ENCODE measurements around the gene ARHGAP26. TPM values are rescaled to one million over a fixed set of nuclear protein-coding genes. Genes with fewer than 3 reads are reported as not detected.

The ARHGAP26 gene
- total and polyA plus RNA-seq, 9 donors = 1.9 to 47.1 (median 12.0) TPM

DNA sequence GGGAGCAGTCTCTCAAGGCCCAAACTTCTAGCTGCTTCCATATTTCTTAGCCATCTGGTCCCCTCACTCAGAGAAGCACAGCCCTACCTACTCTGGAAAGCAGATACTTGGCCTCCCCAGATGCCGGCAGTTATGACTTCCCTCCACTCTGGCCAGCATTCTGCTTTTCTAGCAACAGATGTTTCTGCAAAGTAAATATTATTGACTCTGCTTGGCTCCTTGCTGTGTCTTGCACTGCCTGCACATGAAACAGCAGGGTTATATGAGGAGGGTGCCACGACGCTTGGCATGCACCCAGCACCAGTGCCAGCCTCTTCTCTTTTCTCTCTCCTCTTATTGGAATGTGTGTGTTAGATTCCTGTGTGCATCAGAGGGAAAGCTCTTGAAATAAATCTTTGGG, 99.7 kb downstream of the ARHGAP26 start:
- no peak overlapping the region for H3K4me3 ChIP-seq
- H3K27me3 ChIP-seq = no peaks in the 10 kb centered on the region
- H3K9me3 ChIP-seq = no peaks in the 10 kb centered on the region
- intact Hi-C loops (cut with DNase I) = loop anchor here in 3 of 4 donors (5.0 to 10.0 kb wide), 3 partner anchors 98 to 265 kb away; partner anchors contain the start of gene ARHGAP26 (in 1 of the 3)
- peaks cover 5% of the 10 kb centered on the region for H3K4me1 ChIP-seq (ENCODE audit: insufficient read depth)
- H3K36me3 ChIP-seq = no peaks in the 10 kb centered on the region
- TF ChIP-seq EP300 (IDR thresholded peaks at IDR 0.05) = no peak
- TF ChIP-seq, protein P1, sequence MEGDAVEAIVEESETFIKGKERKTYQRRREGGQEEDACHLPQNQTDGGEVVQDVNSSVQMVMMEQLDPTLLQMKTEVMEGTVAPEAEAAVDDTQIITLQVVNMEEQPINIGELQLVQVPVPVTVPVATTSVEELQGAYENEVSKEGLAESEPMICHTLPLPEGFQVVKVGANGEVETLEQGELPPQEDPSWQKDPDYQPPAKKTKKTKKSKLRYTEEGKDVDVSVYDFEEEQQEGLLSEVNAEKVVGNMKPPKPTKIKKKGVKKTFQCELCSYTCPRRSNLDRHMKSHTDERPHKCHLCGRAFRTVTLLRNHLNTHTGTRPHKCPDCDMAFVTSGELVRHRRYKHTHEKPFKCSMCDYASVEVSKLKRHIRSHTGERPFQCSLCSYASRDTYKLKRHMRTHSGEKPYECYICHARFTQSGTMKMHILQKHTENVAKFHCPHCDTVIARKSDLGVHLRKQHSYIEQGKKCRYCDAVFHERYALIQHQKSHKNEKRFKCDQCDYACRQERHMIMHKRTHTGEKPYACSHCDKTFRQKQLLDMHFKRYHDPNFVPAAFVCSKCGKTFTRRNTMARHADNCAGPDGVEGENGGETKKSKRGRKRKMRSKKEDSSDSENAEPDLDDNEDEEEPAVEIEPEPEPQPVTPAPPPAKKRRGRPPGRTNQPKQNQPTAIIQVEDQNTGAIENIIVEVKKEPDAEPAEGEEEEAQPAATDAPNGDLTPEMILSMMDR (IDR thresholded peaks at IDR 0.05) = no peak
- TF ChIP-seq POLR2A (IDR thresholded peaks at IDR 0.05) = no peak
- WGBS, 3 donors = 10 to 17% (median 11%) methylated on average over 3 of the region's 3 CpGs
- peak in 2 of 5 donors; percentile 13 to 34 for DNase-seq
- no peak overlapping the region for H3K27ac ChIP-seq

DNA sequence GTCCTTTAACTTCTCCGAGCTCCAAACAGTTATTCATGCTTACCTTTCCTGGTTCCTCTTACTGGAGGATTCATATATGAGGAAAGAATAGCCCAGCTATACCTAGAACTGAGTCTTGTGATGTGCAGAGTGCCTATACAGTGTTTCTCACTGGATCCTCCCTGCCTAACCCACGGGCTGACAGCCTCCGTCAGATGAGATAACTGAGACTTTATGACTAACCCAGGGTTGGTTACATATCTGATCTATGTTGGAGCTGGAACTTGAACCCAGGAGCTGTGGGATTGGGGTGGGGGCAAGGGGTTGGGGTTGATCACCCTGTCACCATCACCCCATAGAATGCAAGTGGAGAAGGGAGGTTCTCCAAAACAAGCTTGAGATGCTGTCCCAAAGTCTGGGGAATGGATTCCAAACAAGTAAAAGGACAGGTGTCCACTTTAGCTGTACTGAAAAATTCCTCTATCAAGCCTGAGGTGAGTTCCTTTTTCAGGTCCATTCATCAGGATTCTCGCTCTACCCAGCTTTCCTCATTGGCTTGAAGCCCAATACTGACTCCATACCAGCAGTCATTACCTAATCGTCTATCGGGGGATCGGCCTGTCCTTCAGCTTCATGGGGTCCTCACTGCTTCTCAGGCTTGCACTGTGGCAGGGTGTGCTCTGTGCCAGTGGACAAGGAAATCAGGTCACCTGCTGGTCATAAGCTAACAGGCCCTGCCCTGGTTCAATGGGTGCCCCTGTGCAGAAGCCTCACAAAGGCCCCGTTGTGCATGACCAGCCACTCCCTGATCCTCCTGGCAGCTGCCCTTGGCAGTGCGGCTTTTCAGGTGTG, 100.6 kb downstream of the ARHGAP26 start:
- Histone ChIP-seq H3K4me1 (ENCODE audit: insufficient read depth) (peaks cover 5% of the 10 kb centered on the region), H3K27ac (no peak overlapping the region), H3K36me3 (no peaks in the 10 kb centered on the region), H3K27me3 (no peaks in the 10 kb centered on the region), H3K9me3 (no peaks in the 10 kb centered on the region), H3K4me3 (no peak overlapping the region)
- TF ChIP-seq POLR2A (IDR thresholded peaks at IDR 0.05) = no peak
- TF ChIP-seq, protein P1 (IDR thresholded peaks at IDR 0.05) = no peak
- TF ChIP-seq EP300 (IDR thresholded peaks at IDR 0.05) = no peak
- DNase-seq = no peak
- 81 to 90% (median 84%) methylated on average over 9 of the region's 9 CpGs for WGBS, 3 donors
- intact Hi-C loops (cut with DNase I) = loop anchor here in 3 of 4 donors (5.0 to 10.0 kb wide), 3 partner anchors 98 to 266 kb away; partner anchors contain the start of gene ARHGAP26 (in 1 of the 3)

DNA sequence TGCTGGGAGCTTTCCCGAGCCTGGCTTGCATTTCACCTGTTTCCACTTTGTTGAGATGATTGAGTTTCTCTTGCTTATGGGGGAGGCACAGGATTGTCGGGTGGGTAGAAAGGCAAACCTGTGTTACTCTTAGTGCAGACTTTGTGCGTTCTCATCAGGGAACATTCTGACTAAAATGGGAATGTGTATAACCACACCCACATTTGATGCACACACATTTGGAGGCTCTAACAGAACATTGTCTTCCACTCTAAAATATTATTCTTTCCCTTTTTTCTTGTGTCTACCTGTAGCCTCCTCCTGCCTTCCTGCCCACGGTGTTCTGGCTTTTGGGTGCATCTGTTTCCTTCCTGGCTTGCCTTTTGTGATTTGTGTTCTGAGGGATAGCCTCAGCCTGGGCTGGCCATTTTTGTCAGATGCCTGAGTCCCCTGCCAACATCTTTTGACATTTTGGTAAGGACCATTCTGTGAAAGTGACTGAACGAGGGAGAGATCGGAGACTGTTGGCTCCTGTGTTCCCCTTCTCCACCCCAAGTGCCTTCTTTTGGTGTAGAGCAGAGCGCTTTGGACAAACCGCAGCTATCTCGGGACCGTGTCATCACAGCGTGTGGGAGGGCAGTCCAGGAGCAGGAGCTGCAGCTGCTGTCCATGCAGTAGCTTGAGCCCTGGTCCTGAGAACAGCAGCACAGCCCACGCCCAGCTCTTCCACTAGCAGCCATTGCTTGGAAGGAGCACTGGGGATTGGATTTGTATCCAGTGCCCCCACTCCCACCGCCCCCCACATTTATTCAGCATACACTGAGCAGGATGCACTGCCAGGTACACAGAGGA, 101.4 kb downstream of the ARHGAP26 start:
- Histone ChIP-seq H3K9me3 (no peaks in the 10 kb centered on the region), H3K27ac (no peak overlapping the region), H3K4me1 (ENCODE audit: insufficient read depth) (peaks cover 5% of the 10 kb centered on the region), H3K4me3 (no peak overlapping the region), H3K27me3 (no peaks in the 10 kb centered on the region), H3K36me3 (no peaks in the 10 kb centered on the region)
- intact Hi-C loops (cut with DNase I) = loop anchor here in 3 of 4 donors (5.0 to 10.0 kb wide), 3 partner anchors 99 to 267 kb away; partner anchors contain the start of gene ARHGAP26 (in 1 of the 3)
- no peak for TF ChIP-seq POLR2A (IDR thresholded peaks at IDR 0.05)
- TF ChIP-seq, protein P1 (IDR thresholded peaks at IDR 0.05) = no peak
- TF ChIP-seq EP300 (IDR thresholded peaks at IDR 0.05) = no peak
- 41 to 56% (median 47%) methylated on average over 12 to 13 of the region's 13 CpGs for WGBS, 3 donors
- DNase-seq = peak in 3 of 5 donors; percentile 18 to 44 (median 32)

DNA sequence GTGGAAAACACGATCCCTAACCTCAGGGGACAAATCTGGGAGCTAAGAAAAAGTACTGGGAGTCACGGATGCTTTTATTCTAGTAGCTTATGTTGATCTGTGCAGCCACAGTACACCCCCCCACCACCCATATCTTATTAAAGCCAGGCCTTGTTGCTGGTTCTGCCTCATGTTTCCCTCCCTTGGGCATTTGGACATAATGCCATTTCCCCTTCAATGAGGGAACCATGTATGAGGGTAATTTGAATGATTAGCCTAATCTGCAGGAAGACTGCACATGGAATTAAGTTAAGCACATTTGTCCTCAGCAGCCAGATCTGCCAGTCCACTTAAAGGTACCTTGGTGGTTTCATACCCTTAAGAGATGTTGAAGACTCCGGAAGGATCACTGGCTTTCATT, 102.0 kb downstream of the ARHGAP26 start:
- intact Hi-C loops (cut with DNase I) = loop anchor here in 3 of 4 donors (5.0 to 10.0 kb wide), 3 partner anchors 100 to 267 kb away; partner anchors contain the start of gene ARHGAP26 (in 1 of the 3)
- Histone ChIP-seq H3K4me1 (ENCODE audit: insufficient read depth) (peaks cover 5% of the 10 kb centered on the region), H3K27ac (no peak overlapping the region), H3K36me3 (no peaks in the 10 kb centered on the region), H3K4me3 (no peak overlapping the region), H3K27me3 (no peaks in the 10 kb centered on the region), H3K9me3 (no peaks in the 10 kb centered on the region)
- WGBS, 3 donors = 76 to 82% (median 81%) methylated on average over 3 of the region's 3 CpGs
- DNase-seq = no peak
- TF ChIP-seq EP300 (IDR thresholded peaks at IDR 0.05) (no peak), POLR2A (IDR thresholded peaks at IDR 0.05) (no peak)
- TF ChIP-seq, protein P1 (IDR thresholded peaks at IDR 0.05) = no peak
